ENCODE results near the gene ASCL3. TPM values are rescaled to one million over a fixed set of nuclear protein-coding genes. Genes with fewer than 3 reads are reported as not detected.

Gene ASCL3
- total RNA-seq, 1 donor from 2014 or later, result not detected

GRCh38 chr11:8917157-8917825 is 25.5 kb downstream of the ASCL3 start:
- DNase-seq (ENCODE audit: low spot score), result no peak
- H3K36me3 Mint-ChIP-seq (ENCODE audit: low read depth), result peaks cover 7% of the 10 kb centered on the region
- TF ChIP-seq CTCF (IDR thresholded peaks at IDR 0.05), result peak; percentile 38
- no peaks in the 10 kb centered on the region for H3K9me3 Mint-ChIP-seq (ENCODE audit: low read depth)
- peaks cover 59% of the 10 kb centered on the region for H3K4me1 Mint-ChIP-seq (ENCODE audit: low read depth)
- peak overlapping the region; percentile 44 for H3K4me3 Mint-ChIP-seq (ENCODE audit: unreplicated experiment)
- H3K27me3 Mint-ChIP-seq (ENCODE audit: low read depth), result no peaks in the 10 kb centered on the region
- H3K27ac Mint-ChIP-seq (ENCODE audit: unreplicated experiment), result peak overlapping the region; percentile 95

- Mint-ChIP-seq H3K4me1 (ENCODE audit: low read depth) (peaks cover 71% of the 10 kb centered on the region), H3K27ac (ENCODE audit: unreplicated experiment) (peak overlapping the region; percentile 75), H3K36me3 (ENCODE audit: low read depth) (peaks cover 1% of the 10 kb centered on the region), H3K4me3 (ENCODE audit: unreplicated experiment) (no peak overlapping the region), H3K9me3 (ENCODE audit: low read depth) (no peaks in the 10 kb centered on the region), H3K27me3 (ENCODE audit: low read depth) (no peaks in the 10 kb centered on the region)
- no peak for DNase-seq (ENCODE audit: low spot score)
- peak; percentile 19 for TF ChIP-seq CTCF (IDR thresholded peaks at IDR 0.05)
Measured at GRCh38 chr11:8914661-8915018, 28.2 kb downstream of the ASCL3 start.

GRCh38 chr11:8913961-8914660 is 28.7 kb downstream of the ASCL3 start:
- Mint-ChIP-seq H3K4me3 (ENCODE audit: unreplicated experiment) (peak overlapping the region; percentile 33), H3K27me3 (ENCODE audit: low read depth) (no peaks in the 10 kb centered on the region), H3K27ac (ENCODE audit: unreplicated experiment) (peak overlapping the region; percentile 75), H3K9me3 (ENCODE audit: low read depth) (no peaks in the 10 kb centered on the region), H3K4me1 (ENCODE audit: low read depth) (peaks cover 77% of the 10 kb centered on the region), H3K36me3 (ENCODE audit: low read depth) (peaks cover 1% of the 10 kb centered on the region)
- DNase-seq (ENCODE audit: low spot score), result no peak
- peak; percentile 86 for TF ChIP-seq CTCF (IDR thresholded peaks at IDR 0.05)

GRCh38 chr11:8911029-8911823 is 31.6 kb downstream of the ASCL3 start, which contains the start of gene AKIP1:
TSS of gene AKIP1 (plus strand) at chr11:8911189. CDS start at chr11:8911450, 261 bp downstream.
- TF ChIP-seq CTCF (IDR thresholded peaks at IDR 0.05), result peak; percentile 10
- H3K27ac Mint-ChIP-seq (ENCODE audit: unreplicated experiment), result peak within 1 kb of the TSS; percentile 93
- H3K4me1 Mint-ChIP-seq (ENCODE audit: low read depth), result peaks cover 70% of the 10 kb centered on the region
- H3K27me3 Mint-ChIP-seq (ENCODE audit: low read depth), result no peaks in the 10 kb centered on the region
- no peaks in the 10 kb centered on the region for H3K36me3 Mint-ChIP-seq (ENCODE audit: low read depth)
- H3K4me3 Mint-ChIP-seq (ENCODE audit: unreplicated experiment), result peak within 1 kb of the TSS; percentile 87
- no peaks in the 10 kb centered on the region for H3K9me3 Mint-ChIP-seq (ENCODE audit: low read depth)
- peak; percentile 98 for DNase-seq (ENCODE audit: low spot score)

- H3K27ac Mint-ChIP-seq (ENCODE audit: unreplicated experiment), result no peak overlapping the region
- peak overlapping the region; percentile 73 for H3K4me3 Mint-ChIP-seq (ENCODE audit: unreplicated experiment)
- no peaks in the 10 kb centered on the region for H3K9me3 Mint-ChIP-seq (ENCODE audit: low read depth)
- no peak for TF ChIP-seq CTCF (IDR thresholded peaks at IDR 0.05)
- DNase-seq (ENCODE audit: low spot score), result no peak
- H3K4me1 Mint-ChIP-seq (ENCODE audit: low read depth), result peaks cover 71% of the 10 kb centered on the region
- no peaks in the 10 kb centered on the region for H3K27me3 Mint-ChIP-seq (ENCODE audit: low read depth)
- no peaks in the 10 kb centered on the region for H3K36me3 Mint-ChIP-seq (ENCODE audit: low read depth)
Measured at GRCh38 chr11:8910649-8911026, 32.2 kb downstream of the ASCL3 start.
